SIG-M5 treated with dmso at 0.1 percent for 504 hours (cell line): ENCODE measurements around the gene ST3GAL2.
"Not testable (repeated sequence)": the region's sequence is repeated elsewhere in the genome, so short reads cannot be mapped to it uniquely, and the experiment has no call there.

Source experiments
- DNase-seq: peaks from one replicate; lab custom pipeline; 2025; ENCODE audit not compliant: unreplicated experiment; lab: John Stamatoyannopoulos, UW

Gene ST3GAL2

GRCh38 chr16:70418274-70418992 is 20.5 kb downstream of the ST3GAL2 start:
- DNase-seq, result no peak

- DNase-seq, result no peak
Observed at GRCh38 chr16:70417661-70418060, 21.2 kb downstream of the ST3GAL2 start.

GRCh38 chr16:70416748-70417616 is 21.9 kb downstream of the ST3GAL2 start:
- DNase-seq, result no peak

GRCh38 chr16:70413572-70413971 is 25.3 kb downstream of the ST3GAL2 start:
- DNase-seq, result not testable (repeated sequence)

DNA sequence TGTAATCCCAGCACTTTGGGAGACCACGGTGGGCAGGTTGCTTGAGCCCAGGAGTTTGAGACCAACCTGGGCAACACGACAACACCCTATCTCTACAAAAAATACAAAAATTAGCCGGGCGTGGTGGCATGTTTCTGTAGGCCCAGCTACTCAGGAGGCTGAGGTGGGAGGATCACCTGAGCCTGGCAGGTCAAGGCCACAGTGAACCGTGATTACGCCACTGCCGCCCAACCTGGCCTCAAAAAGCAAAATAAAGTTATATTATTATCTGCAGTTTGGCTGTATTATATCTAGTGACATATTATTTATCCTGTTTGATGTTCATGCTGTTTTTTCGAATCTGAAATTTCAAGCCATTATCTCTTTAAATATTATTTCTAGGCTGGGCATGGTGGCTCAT is 26.5 kb downstream of the ST3GAL2 start:
- DNase-seq, result no peak

GRCh38 chr16:70410734-70411133 is 28.2 kb downstream of the ST3GAL2 start:
- no peak for DNase-seq

GRCh38 chr16:70407811-70408274 is 31.1 kb downstream of the ST3GAL2 start:
- DNase-seq, result no peak

DNA sequence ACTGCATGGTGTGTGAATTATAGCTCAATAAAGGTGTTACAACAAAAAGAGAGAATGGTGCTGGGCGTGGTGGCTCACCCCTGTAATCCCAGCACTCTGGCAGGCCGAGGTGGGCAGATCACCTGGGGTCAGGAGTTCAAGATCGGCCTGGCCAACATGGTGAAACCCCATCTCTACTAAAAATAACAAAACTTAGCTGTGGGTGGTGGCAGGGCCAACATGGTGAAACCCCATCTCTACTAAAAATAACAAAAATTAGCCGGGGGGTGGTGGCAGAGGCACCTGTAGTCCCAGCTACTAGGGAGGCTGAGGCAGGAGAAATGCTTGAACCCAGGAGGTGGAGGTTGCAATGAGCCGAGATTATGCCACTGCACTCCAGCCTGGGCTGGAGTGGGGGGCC is 32.8 kb downstream of the ST3GAL2 start:
- DNase-seq, result not testable (repeated sequence)

- peak; percentile 55 for DNase-seq
Observed at GRCh38 chr16:70402916-70403659, 35.8 kb downstream of the ST3GAL2 start.

GRCh38 chr16:70399951-70400350 is 38.9 kb downstream of the ST3GAL2 start:
- DNase-seq, result no peak

DNA sequence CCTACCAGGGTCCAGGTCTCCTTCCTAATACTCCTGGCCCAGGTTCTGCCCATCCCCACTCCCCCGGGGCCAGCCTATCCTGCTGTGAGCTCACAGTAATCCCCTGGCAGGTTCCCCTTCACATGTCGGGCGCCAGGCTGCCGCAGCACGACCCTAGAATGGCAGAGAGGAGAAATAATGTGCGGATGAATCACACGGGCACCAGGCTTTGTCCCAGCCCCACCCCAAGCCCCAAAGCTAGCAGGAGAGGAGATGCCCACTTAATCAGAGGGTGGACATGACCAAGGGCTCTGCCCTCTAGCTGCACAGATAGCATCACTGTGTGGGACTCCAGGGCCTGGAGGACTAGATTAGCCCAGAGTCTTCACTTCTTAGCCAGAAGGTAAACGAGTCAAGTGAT is 39.5 kb downstream of the ST3GAL2 start:
- no peak for DNase-seq

DNA sequence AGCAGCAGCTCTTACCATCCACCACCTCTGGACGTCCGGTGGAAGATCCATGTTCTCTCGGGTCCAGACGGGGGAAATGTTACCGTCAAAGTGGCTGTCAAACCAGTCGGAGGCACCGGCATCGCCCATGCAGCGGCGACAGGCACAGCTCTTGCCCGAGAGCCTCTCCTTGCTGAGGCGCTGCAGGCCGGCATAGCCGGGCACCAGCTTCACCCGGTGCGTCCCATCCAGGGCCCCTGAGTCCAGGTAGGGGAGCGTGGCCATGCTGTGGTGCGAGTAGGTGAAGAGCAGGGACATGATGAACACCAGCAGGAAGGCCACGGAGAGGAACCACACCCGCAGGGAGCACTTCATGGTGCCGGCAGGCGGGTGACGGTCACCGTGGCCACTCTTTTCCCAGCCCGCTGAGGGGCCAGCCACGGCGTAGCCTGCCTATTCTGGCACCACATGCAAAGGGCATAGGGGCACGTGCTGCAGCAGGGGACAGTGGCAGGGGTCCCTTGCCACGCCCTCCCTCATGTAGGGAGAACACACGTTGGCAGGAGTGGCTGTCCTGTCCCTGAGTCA is 40.6 kb downstream of the ST3GAL2 start:
- DNase-seq, result no peak

- peak; percentile 11 for DNase-seq
Observed at GRCh38 chr16:70396246-70396904, 42.5 kb downstream of the ST3GAL2 start.

DNA sequence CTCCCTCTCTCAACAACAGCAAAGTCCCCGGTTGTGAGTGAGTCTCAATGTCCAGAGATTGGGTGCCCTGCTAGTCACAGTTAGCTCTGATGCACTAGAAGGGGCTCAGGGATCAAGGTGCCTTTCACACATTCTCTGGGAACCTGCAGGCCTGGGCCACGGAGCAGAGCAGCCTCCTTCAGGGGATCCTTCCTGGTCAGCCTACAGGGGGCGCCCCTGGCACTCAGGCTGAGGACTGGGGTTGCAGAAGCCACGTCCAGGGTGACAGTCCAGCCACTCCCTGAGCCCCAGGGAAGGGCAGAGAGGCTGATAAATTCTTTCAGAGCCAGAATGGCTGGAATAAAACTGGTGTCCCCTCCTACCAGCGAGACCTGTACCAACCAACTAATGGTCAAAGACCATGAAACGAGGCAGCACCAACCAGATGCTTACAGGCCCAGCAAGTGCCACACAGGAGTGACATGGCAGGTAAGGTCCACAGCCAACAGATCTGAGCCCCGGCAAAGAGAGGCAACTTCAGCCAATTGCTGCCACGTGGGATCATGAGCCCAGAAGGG is 43.5 kb downstream of the ST3GAL2 start:
- peak; percentile 43 for DNase-seq

GRCh38 chr16:70394853-70395252 is 44.0 kb downstream of the ST3GAL2 start:
- no peak for DNase-seq

DNA sequence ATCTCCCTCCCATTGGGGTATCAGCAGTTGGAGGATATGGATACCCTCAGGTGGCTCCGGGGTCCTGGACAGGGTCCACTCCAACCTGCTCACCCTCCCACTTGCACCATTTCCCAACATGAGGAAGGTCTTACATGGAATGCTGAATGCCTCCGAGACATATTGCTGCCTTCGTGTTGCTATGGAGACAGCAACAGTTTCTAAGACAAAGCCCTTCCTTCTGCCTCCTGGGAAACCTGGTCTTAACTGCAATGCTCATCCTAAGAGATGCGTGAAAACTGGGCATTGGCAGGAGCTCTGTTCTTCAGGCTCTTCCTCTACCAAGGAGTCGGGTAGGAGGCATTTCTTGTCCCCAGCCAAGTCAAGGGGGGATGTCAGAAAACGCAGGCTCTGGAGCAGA is 45.2 kb downstream of the ST3GAL2 start:
- DNase-seq, result no peak

GRCh38 chr16:70392606-70393005 is 46.3 kb downstream of the ST3GAL2 start:
- no peak for DNase-seq

GRCh38 chr16:70391881-70392481 is 46.9 kb downstream of the ST3GAL2 start:
- DNase-seq, result no peak

DNA sequence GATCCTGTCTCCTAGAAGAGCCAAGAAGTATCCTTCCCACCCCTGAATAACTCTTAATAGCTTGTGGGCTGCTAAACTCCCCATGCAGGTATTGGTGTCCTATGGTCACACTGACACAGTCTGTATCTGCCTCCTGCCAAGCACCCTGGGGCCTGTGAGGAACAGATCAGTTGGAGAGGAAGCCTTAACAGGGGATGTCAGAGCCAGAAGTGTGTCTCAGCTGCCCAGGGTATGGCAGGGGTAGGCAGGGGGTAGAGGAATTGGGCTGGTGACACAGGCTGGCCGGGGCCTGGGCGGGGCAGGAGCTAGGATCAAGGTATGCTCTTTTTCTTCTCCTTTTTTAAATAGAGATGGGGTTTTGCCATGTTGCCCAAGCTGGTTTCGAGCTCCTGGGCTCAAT is 47.5 kb downstream of the ST3GAL2 start:
- no peak for DNase-seq

GRCh38 chr16:70390774-70391173 is 48.1 kb downstream of the ST3GAL2 start:
- DNase-seq, result no peak
